NCI-H2171 (cell line): ENCODE results near the gene ARF5.

Source experiments
- DNase-seq: peaks from one replicate; lab custom pipeline; 2025; lab: John Stamatoyannopoulos, UW

The ARF5 gene

DNA sequence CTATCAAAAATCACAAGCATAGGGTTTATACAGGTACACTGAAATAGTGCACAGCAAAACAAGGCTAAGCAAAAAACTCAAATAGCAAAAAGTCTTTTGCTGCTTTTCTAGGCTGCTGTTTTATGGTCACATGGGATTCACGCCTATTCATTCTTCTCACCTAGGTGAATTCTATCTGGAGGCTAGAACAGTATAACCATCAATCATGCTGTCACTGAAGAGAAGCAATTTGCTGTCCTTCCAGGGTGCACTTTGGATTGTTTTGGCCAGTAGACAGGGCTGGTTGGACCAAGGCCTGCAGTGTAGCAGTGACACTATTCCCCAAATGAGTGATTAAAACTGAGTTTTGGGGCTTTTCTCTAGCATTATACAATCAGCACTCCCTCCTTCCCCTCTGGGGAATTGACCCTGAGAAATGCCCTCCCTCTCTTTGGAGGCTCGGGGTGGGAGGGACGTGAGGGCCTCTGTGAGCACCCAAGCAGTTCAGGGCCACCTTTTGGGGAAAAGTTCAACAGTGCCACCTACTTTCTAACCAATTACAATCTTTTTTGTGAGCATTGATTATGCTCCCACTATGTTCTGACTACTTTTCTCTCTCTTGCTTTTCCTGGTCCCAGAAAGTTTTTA lies 47.6 kb downstream of the ARF5 start:
- no peak for DNase-seq

DNA sequence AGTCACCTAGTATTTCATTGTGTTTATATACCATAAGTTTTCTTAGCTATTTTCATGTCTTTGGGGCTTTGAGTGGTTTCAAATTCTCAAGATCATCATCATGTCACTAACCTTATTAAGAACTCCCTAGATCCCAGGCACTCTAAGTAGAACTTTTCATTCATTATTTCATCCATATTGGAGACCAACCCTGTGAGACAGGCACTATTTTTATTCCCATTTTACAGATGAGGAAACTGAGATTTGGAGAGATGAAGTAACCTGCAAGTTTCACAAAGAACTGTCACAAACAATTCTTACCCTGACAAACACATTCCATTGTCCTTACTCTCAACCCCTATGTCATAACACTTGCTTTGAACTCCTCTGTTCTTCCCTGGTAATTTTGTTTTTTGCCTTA lies 50.0 kb downstream of the ARF5 start:
- DNase-seq: no peak
